K562 (cell line): ENCODE results near the gene TIMM17A. TPM values are rescaled to one million over a fixed set of nuclear protein-coding genes. Genes with fewer than 3 reads are reported as not detected.
A peak's percentile ranks its signal among the peaks of the same experiment; 100 is the strongest.

ENCODE experiments used
- BRD4 ChIP-seq: fragments of 200-600 bp; sonication (generic); IDR thresholded peaks from 2 replicates; pipeline ENCODE4 v1.6.1; 2017; ENCODE audit warnings: inconsistent platforms
- C11orf30 ChIP-seq: fragments of 450-650 bp; IDR thresholded peaks from 2 replicates; pipeline ENCODE4 v1.6.1; 2016; ENCODE audit warnings: low read depth, mild to moderate bottlenecking
- ELF1 ChIP-seq: fragments of 200-800 bp; sonication (Bioruptor generic); IDR thresholded peaks from 2 replicates; pipeline ENCODE4 v1.6.1; 2016; ENCODE audit warnings: missing genetic modification characterization, missing compliant biosample characterization
- ELF2 ChIP-seq: fragments of 250-450 bp; sonication (Bioruptor Pico); IDR thresholded peaks from 2 replicates; pipeline ENCODE4 v1.5.0; 2021; ENCODE audit warnings: mild to moderate bottlenecking
- GATAD2B ChIP-seq: fragments of 450-650 bp; IDR thresholded peaks from 2 replicates; pipeline ENCODE4 v1.6.1; 2017; ENCODE audit warnings: mild to moderate bottlenecking, borderline replicate concordance
- KAT8 ChIP-seq: fragments of 450-650 bp; IDR thresholded peaks from 2 replicates; pipeline ENCODE4 v1.6.1; 2016; ENCODE audit warnings: low read depth, mild to moderate bottlenecking
- KLF10 ChIP-seq: fragments of 250-450 bp; sonication (Bioruptor Pico); IDR thresholded peaks from 2 replicates; pipeline ENCODE4 v1.6.1; 2021; ENCODE audit warnings: matching md5 sums
- MAFK ChIP-seq: IDR thresholded peaks from 2 replicates; pipeline ENCODE4 v1.6.1; 2011; ENCODE audit warnings: low read length, improper control_type of control experiment
- NCOR1 ChIP-seq: fragments of 450-650 bp; IDR thresholded peaks from 2 replicates; pipeline ENCODE4 v1.6.1; 2016; ENCODE audit warnings: mild to moderate bottlenecking, moderate library complexity
- PHF8 ChIP-seq: fragments of 200-600 bp; sonication (generic); IDR thresholded peaks from 2 replicates; pipeline ENCODE4 v1.6.1; 2012; ENCODE audit warnings: mixed run types, mild to moderate bottlenecking, inconsistent platforms, low read length, moderate library complexity, borderline replicate concordance
- POLR2A ChIP-seq: fragments of 450-650 bp; conservative IDR thresholded peaks from 2 replicates; pipeline ENCODE4 v1.6.1; 2016
- RBM22 ChIP-seq: fragments of 200-400 bp; formaldehyde crosslinking; IDR thresholded peaks from 2 replicates; pipeline ENCODE4 v1.6.1; 2018; ENCODE audit warnings: low read length, low read depth; ENCODE audit not compliant: poor library complexity, severe bottlenecking
- U2AF1 ChIP-seq: fragments of 200-400 bp; formaldehyde crosslinking; optimal IDR thresholded peaks from 2 replicates; pipeline ENCODE3; 2017; ENCODE audit warnings: mild to moderate bottlenecking, low read depth, low read length, moderate library complexity
- ZNF316 ChIP-seq: fragments of 450-650 bp; IDR thresholded peaks from 2 replicates; pipeline ENCODE4 v1.6.1; 2016
- ZNF561 ChIP-seq: fragments of 450-650 bp; formaldehyde crosslinking; conservative IDR thresholded peaks from 2 replicates; pipeline ENCODE4 v1.4.0; 2020; ENCODE audit warnings: mild to moderate bottlenecking, moderate library complexity
- ZNF589 ChIP-seq: fragments of 200-800 bp; sonication (Bioruptor generic); IDR thresholded peaks from 2 replicates; pipeline ENCODE4 v1.6.1; 2016; ENCODE audit warnings: low read depth, missing genetic modification characterization, missing compliant biosample characterization
- polyA plus RNA-seq, 8 experiments: library from polyadenylated mRNA; depleted of rRNA in 4 of 8; stranded (reverse) in 5 of 8; unstranded in 3 of 8; fragments of >200 nt; fragmentation: Nextera tagmentation in 2 of 8; fragmentation: Illumina TruSeq in 1 of 8; extraction: Ambion mirVana in 2 of 8; extraction: Trizol in 1 of 8; gene quantifications; 2 replicates each; pipeline versions ENCODE4 v1.2.1 to v1.2.3, GENCODE V29; 2011 to 2014; ENCODE audit warnings: inconsistent platforms in 1 of 8, missing spikeins in 1 of 8
- total RNA-seq, 7 experiments: library from RNA; depleted of rRNA in 6 of 7; stranded (reverse); fragments of >200 nt in 6 of 7; fragmentation: Illumina TruSeq in 2 of 7; extraction: Trizol in 2 of 7; gene quantifications; 2 replicates each; pipeline versions ENCODE4 v1.2.1 to v1.2.3, GENCODE V29; 2011 to 2021; ENCODE audit warnings: low replicate concordance in 1 of 7
- TF ChIP-seq, protein P1 (sequence below): fragments of 250-450 bp; sonication (Bioruptor Pico); IDR thresholded peaks from 2 replicates; pipeline ENCODE4 v1.4.0; 2020
- TF ChIP-seq, protein P2 (sequence below), 2 experiments: fragments of 450-650 bp; IDR thresholded peaks; 2 replicates each; pipeline ENCODE4 v1.6.1; 2018; ENCODE audit warnings: mild to moderate bottlenecking in 2 of 2, low read depth in 1 of 2; ENCODE audit not compliant: partially characterized antibody in 2 of 2
- TF ChIP-seq, protein P3 (sequence below): fragments of 450-650 bp; conservative IDR thresholded peaks from 2 replicates; pipeline ENCODE4 v1.6.1; 2016; ENCODE audit warnings: missing genetic modification characterization, low read depth, mild to moderate bottlenecking, control low read depth, missing compliant biosample characterization

Gene TIMM17A
- total and polyA plus RNA-seq, 9 of the 15 experiments (the other 6 are each of a cell fraction or from before 2014, with no cell fraction given), result 116 to 744 (median 180) TPM

DNA sequence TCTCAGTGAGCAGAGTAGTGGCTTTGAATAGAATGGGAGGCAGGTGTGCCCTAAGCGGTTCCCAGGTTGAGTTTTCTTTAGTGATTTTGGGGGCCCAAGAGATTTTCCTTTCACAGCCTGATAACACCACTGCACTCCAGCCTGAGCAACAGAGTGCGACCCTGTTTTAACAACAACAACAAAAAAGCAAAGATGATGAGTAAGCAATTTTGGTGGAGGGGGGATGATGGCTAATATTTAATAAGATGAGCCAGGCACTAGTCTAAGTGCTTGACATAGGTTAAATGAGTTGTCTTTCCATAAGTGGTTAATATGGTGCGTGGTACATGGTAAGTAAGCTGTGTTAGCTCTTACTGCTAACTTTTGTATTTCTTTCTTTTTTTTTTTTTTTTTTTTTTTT is 29.1 kb downstream of the TIMM17A start (continued):
- TF ChIP-seq, protein P1, sequence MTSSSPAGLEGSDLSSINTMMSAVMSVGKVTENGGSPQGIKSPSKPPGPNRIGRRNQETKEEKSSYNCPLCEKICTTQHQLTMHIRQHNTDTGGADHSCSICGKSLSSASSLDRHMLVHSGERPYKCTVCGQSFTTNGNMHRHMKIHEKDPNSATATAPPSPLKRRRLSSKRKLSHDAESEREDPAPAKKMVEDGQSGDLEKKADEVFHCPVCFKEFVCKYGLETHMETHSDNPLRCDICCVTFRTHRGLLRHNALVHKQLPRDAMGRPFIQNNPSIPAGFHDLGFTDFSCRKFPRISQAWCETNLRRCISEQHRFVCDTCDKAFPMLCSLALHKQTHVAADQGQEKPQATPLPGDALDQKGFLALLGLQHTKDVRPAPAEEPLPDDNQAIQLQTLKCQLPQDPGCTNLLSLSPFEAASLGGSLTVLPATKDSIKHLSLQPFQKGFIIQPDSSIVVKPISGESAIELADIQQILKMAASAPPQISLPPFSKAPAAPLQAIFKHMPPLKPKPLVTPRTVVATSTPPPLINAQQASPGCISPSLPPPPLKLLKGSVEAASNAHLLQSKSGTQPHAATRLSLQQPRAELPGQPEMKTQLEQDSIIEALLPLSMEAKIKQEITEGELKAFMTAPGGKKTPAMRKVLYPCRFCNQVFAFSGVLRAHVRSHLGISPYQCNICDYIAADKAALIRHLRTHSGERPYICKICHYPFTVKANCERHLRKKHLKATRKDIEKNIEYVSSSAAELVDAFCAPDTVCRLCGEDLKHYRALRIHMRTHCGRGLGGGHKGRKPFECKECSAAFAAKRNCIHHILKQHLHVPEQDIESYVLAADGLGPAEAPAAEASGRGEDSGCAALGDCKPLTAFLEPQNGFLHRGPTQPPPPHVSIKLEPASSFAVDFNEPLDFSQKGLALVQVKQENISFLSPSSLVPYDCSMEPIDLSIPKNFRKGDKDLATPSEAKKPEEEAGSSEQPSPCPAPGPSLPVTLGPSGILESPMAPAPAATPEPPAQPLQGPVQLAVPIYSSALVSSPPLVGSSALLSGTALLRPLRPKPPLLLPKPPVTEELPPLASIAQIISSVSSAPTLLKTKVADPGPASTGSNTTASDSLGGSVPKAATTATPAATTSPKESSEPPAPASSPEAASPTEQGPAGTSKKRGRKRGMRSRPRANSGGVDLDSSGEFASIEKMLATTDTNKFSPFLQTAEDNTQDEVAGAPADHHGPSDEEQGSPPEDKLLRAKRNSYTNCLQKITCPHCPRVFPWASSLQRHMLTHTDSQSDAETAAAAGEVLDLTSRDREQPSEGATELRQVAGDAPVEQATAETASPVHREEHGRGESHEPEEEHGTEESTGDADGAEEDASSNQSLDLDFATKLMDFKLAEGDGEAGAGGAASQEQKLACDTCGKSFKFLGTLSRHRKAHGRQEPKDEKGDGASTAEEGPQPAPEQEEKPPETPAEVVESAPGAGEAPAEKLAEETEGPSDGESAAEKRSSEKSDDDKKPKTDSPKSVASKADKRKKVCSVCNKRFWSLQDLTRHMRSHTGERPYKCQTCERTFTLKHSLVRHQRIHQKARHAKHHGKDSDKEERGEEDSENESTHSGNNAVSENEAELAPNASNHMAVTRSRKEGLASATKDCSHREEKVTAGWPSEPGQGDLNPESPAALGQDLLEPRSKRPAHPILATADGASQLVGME, result no peak
- TF ChIP-seq KAT8 (no peak), RBM22 (no peak), ZNF316 (peak; percentile 97), ELF2 (CRISPR knock-in tag) (no peak), PHF8 (no peak), ZNF589 (no peak), C11orf30 (peak; percentile 93), NCOR1 (no peak), KLF10 (CRISPR knock-in tag) (no peak), ELF1 (no peak), MAFK (peak; percentile 96), GATAD2B (no peak), POLR2A (no peak), U2AF1 (no peak), ZNF561 (CRISPR knock-in tag) (no peak), BRD4 (no peak)
- TF ChIP-seq, protein P2, sequence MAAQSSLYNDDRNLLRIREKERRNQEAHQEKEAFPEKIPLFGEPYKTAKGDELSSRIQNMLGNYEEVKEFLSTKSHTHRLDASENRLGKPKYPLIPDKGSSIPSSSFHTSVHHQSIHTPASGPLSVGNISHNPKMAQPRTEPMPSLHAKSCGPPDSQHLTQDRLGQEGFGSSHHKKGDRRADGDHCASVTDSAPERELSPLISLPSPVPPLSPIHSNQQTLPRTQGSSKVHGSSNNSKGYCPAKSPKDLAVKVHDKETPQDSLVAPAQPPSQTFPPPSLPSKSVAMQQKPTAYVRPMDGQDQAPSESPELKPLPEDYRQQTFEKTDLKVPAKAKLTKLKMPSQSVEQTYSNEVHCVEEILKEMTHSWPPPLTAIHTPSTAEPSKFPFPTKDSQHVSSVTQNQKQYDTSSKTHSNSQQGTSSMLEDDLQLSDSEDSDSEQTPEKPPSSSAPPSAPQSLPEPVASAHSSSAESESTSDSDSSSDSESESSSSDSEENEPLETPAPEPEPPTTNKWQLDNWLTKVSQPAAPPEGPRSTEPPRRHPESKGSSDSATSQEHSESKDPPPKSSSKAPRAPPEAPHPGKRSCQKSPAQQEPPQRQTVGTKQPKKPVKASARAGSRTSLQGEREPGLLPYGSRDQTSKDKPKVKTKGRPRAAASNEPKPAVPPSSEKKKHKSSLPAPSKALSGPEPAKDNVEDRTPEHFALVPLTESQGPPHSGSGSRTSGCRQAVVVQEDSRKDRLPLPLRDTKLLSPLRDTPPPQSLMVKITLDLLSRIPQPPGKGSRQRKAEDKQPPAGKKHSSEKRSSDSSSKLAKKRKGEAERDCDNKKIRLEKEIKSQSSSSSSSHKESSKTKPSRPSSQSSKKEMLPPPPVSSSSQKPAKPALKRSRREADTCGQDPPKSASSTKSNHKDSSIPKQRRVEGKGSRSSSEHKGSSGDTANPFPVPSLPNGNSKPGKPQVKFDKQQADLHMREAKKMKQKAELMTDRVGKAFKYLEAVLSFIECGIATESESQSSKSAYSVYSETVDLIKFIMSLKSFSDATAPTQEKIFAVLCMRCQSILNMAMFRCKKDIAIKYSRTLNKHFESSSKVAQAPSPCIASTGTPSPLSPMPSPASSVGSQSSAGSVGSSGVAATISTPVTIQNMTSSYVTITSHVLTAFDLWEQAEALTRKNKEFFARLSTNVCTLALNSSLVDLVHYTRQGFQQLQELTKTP (IDR thresholded peaks at IDR 0.05; ENCODE audit: low read depth in 1 of 2, partially characterized antibody in 2 of 2), result no peak
- TF ChIP-seq, protein P3, sequence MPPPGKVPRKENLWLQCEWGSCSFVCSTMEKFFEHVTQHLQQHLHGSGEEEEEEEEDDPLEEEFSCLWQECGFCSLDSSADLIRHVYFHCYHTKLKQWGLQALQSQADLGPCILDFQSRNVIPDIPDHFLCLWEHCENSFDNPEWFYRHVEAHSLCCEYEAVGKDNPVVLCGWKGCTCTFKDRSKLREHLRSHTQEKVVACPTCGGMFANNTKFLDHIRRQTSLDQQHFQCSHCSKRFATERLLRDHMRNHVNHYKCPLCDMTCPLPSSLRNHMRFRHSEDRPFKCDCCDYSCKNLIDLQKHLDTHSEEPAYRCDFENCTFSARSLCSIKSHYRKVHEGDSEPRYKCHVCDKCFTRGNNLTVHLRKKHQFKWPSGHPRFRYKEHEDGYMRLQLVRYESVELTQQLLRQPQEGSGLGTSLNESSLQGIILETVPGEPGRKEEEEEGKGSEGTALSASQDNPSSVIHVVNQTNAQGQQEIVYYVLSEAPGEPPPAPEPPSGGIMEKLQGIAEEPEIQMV (tag), result no peak
